IMR-90 (cell line): Measurements from ENCODE around the gene VAMP4. TPM values are rescaled to one million over a fixed set of nuclear protein-coding genes. Genes with fewer than 3 reads are reported as not detected.

Experiments used
- ATAC-seq: fragments of 200-7000 bp; cut with Tn5 transposase; 2 replicates; pipeline ENCODE4 v1.9.1; 2020; ENCODE audit warnings: low read depth, mild to moderate bottlenecking, moderate library complexity
- BruUV-seq: library from RNA; stranded (reverse); fragments of 400-500 nt; replicated peaks from 2 replicates; lab custom pipeline; 2021; lab: Mats Ljungman, UMichigan
- CTCF ChIA-PET: fragments of 300-600 bp; formaldehyde crosslinking; extraction: SDS; loops from one replicate; lab custom pipeline; 2021; ENCODE audit warnings: antibody characterized with exemption; lab: Yijun Ruan, JAX
- POLR2A ChIA-PET: fragments of 300-600 bp; sonication (Branson Sonifier 250); formaldehyde crosslinking; loops from one replicate; lab custom pipeline; 2022; ENCODE audit warnings: antibody characterized with exemption; ENCODE audit not compliant: unreplicated experiment; lab: Charles Lee
- DNase-seq: peaks from one replicate; pipeline ENCODE4 v3.0.0; 2013
- H2AFZ ChIP-seq: replicated peaks from 2 replicates; pipeline ENCODE3; 2013; ENCODE audit warnings: low read length, mild to moderate bottlenecking; ENCODE audit not compliant: poor library complexity
- H2AK5ac ChIP-seq: 2 replicates; pipeline ENCODE4 v1.6.1; 2013; ENCODE audit warnings: low read depth, low read length, inconsistent platforms
- H2AK9ac ChIP-seq: replicated peaks from 2 replicates; pipeline ENCODE3; 2013; ENCODE audit warnings: mild to moderate bottlenecking, low read depth, low read length, moderate library complexity; ENCODE audit not compliant: poor library complexity
- H2BK120ac ChIP-seq: 2 replicates; pipeline ENCODE4 v1.6.1; 2013; ENCODE audit warnings: low read depth, low read length, inconsistent platforms
- H2BK15ac ChIP-seq: 3 replicates; pipeline ENCODE4 v1.6.1; 2013; ENCODE audit warnings: low read depth, low read length, inconsistent platforms
- H2BK20ac ChIP-seq: 2 replicates; pipeline ENCODE4 v1.6.1; 2013; ENCODE audit warnings: low read depth, mild to moderate bottlenecking, inconsistent platforms, low read length, moderate library complexity
- H2BK5ac ChIP-seq: 2 replicates; pipeline ENCODE4 v1.6.1; 2013; ENCODE audit warnings: mild to moderate bottlenecking, low read depth, low read length, inconsistent platforms; ENCODE audit not compliant: poor library complexity, severe bottlenecking
- H3K14ac ChIP-seq: replicated peaks from 2 replicates; pipeline ENCODE4 v1.6.1; 2013; ENCODE audit warnings: low read depth, low read length, inconsistent platforms
- H3K18ac ChIP-seq: 2 replicates; pipeline ENCODE4 v1.6.1; 2013; ENCODE audit warnings: low read depth, low read length, control low read depth
- H3K23ac ChIP-seq: 2 replicates; pipeline ENCODE4 v1.6.1; 2013; ENCODE audit warnings: low read depth, low read length, inconsistent platforms
- H3K27ac ChIP-seq: 2 replicates; pipeline ENCODE4 v1.5.1; 2013; ENCODE audit warnings: mild to moderate bottlenecking, control low read depth, low read length; ENCODE audit not compliant: insufficient read depth
- H3K27me3 ChIP-seq: 2 replicates; pipeline ENCODE4 v1.6.1; 2013; ENCODE audit warnings: low read length; ENCODE audit not compliant: control insufficient read depth, insufficient read depth
- H3K36me3 ChIP-seq: 2 replicates; pipeline ENCODE4 v1.6.1; 2013; ENCODE audit warnings: low read length, mixed read lengths; ENCODE audit not compliant: control insufficient read depth, insufficient read depth
- H3K4ac ChIP-seq: 2 replicates; pipeline ENCODE4 v1.6.1; 2013; ENCODE audit warnings: low read depth, low read length, inconsistent platforms
- H3K4me1 ChIP-seq: 2 replicates; pipeline ENCODE4 v1.6.1; 2013; ENCODE audit warnings: low read length, mixed read lengths; ENCODE audit not compliant: control insufficient read depth, insufficient read depth
- H3K4me2 ChIP-seq: 2 replicates; pipeline ENCODE4 v1.6.1; 2013; ENCODE audit warnings: low read depth, mild to moderate bottlenecking, control low read depth, low read length, moderate library complexity
- H3K4me3 ChIP-seq: 2 replicates; pipeline ENCODE4 v1.5.1; 2013; ENCODE audit warnings: low read depth, mild to moderate bottlenecking, control low read depth, low read length, moderate library complexity; ENCODE audit not compliant: insufficient read depth
- H3K56ac ChIP-seq: 2 replicates; pipeline ENCODE4 v1.6.1; 2013; ENCODE audit warnings: low read length, inconsistent platforms; ENCODE audit not compliant: insufficient read depth; ENCODE audit errors: extremely low read depth
- H3K79me1 ChIP-seq, 2 experiments: 2 replicates each; pipeline ENCODE4 v1.6.1; 2013; ENCODE audit warnings: low read length in 2 of 2, inconsistent platforms in 1 of 2, low read depth in 1 of 2
- H3K9ac ChIP-seq: 2 replicates; pipeline ENCODE4 v1.6.1; 2013; ENCODE audit warnings: low read depth, low read length, control low read depth
- H3K9me1 ChIP-seq: 2 replicates; pipeline ENCODE4 v1.6.1; 2013; ENCODE audit warnings: low read length, inconsistent platforms; ENCODE audit not compliant: insufficient read depth
- H3K9me3 ChIP-seq: 2 replicates; pipeline ENCODE4 v1.6.1; 2013; ENCODE audit warnings: low read length; ENCODE audit not compliant: control insufficient read depth, insufficient read depth
- H4K20me1 ChIP-seq: 2 replicates; pipeline ENCODE4 v1.6.1; 2013; ENCODE audit warnings: low read length, inconsistent platforms; ENCODE audit not compliant: insufficient read depth
- H4K5ac ChIP-seq: 2 replicates; pipeline ENCODE4 v1.6.1; 2013; ENCODE audit warnings: mild to moderate bottlenecking, low read depth, low read length, control low read depth
- H4K8ac ChIP-seq, 2 experiments: 2 replicates each; pipeline ENCODE4 v1.6.1; 2013; ENCODE audit warnings: low read depth in 2 of 2, low read length in 2 of 2, control low read depth in 1 of 2, inconsistent platforms in 1 of 2
- H4K91ac ChIP-seq: 2 replicates; pipeline ENCODE4 v1.6.1; 2013; ENCODE audit warnings: low read depth, low read length, inconsistent platforms; ENCODE audit not compliant: insufficient read depth
- BHLHE40 ChIP-seq: fragments of 150-350 bp; IDR thresholded peaks from 2 replicates; pipeline ENCODE4 v1.6.1; 2016; ENCODE audit warnings: mild to moderate bottlenecking, low read depth, low read length
- CEBPB ChIP-seq: IDR thresholded peaks from 2 replicates; pipeline ENCODE4 v1.6.1; 2012; ENCODE audit warnings: low read depth, low read length, improper control_type of control experiment
- CHD1 ChIP-seq: IDR thresholded peaks from 2 replicates; pipeline ENCODE4 v1.6.1; 2012; ENCODE audit warnings: low read depth, low read length, improper control_type of control experiment
- FOS ChIP-seq: fragments of 150-350 bp; IDR thresholded peaks from 2 replicates; pipeline ENCODE4 v1.6.1; 2016; ENCODE audit warnings: low read depth, low read length
- MAFK ChIP-seq: IDR thresholded peaks from 2 replicates; pipeline ENCODE4 v1.6.1; 2012; ENCODE audit warnings: low read depth, low read length, improper control_type of control experiment
- MAZ ChIP-seq: IDR thresholded peaks from 2 replicates; pipeline ENCODE4 v1.6.1; 2012; ENCODE audit warnings: low read depth, mild to moderate bottlenecking, low read length, improper control_type of control experiment, moderate library complexity, borderline replicate concordance
- MXI1 ChIP-seq: IDR thresholded peaks from 2 replicates; pipeline ENCODE4 v1.6.1; 2012; ENCODE audit warnings: low read depth, mild to moderate bottlenecking, low read length, moderate library complexity, borderline replicate concordance
- POLR2A ChIP-seq: IDR thresholded peaks from 2 replicates; pipeline ENCODE4 v1.6.1; 2012; ENCODE audit warnings: mild to moderate bottlenecking, low read depth, low read length
- RAD21 ChIP-seq: IDR thresholded peaks from 2 replicates; pipeline ENCODE4 v1.6.1; 2012; ENCODE audit warnings: low read length, improper control_type of control experiment
- RCOR1 ChIP-seq: IDR thresholded peaks from 2 replicates; pipeline ENCODE4 v1.6.1; 2012; ENCODE audit warnings: mild to moderate bottlenecking, low read length, improper control_type of control experiment; ENCODE audit not compliant: insufficient replicate concordance
- RFX5 ChIP-seq: IDR thresholded peaks from 2 replicates; pipeline ENCODE4 v1.8.0; 2012; ENCODE audit warnings: low read depth, mild to moderate bottlenecking, low read length, moderate library complexity
- SMC3 ChIP-seq: fragments of 150-350 bp; IDR thresholded peaks from 2 replicates; pipeline ENCODE4 v1.6.1; 2016; ENCODE audit warnings: low read depth, mild to moderate bottlenecking, antibody characterized with exemption, low read length, moderate library complexity
- WGBS, 2 experiments: methylation state at CpG; one replicate each; pipeline versions ENCODE4 v1.1.5 to v1.1.7; 2013; ENCODE audit warnings: missing lambda C conversion rate in 2 of 2; ENCODE audit not compliant: insufficient read length in 1 of 2; ENCODE audit errors: extremely low coverage in 2 of 2; 5-methylcytosine and 5-hydroxymethylcytosine counted together
- dilution Hi-C: fragments of 300-500 bp; cut with HindIII; formaldehyde crosslinking; loops from one replicate; pipeline ENCODE4 v1.14.3; 2018; ENCODE audit warnings: low sequenced_read_pairs; ENCODE audit not compliant: unreplicated experiment
- in situ Hi-C: fragments of 300-500 bp; cut with MboI; formaldehyde crosslinking; loops from 3 replicates; pipeline ENCODE4 v1.14.3; 2019; ENCODE audit warnings: low sequenced_read_pairs, inconsistent platforms, mixed read lengths
- intact Hi-C: fragments of 100-400 bp; cut with micrococcal nuclease; formaldehyde crosslinking; loops from 2 replicates; pipeline ENCODE4 v1.10.0; 2022
- polyA plus RNA-seq, 3 experiments: library from polyadenylated mRNA; depleted of rRNA; stranded (reverse); fragments of >200 nt; gene quantifications; 2 replicates each; pipeline ENCODE4 v1.2.3, GENCODE V29; 2012; ENCODE audit warnings: low replicate concordance in 1 of 3
- total RNA-seq: library from RNA; depleted of rRNA; stranded (reverse); fragments of >200 nt; gene quantifications from 2 replicates; pipeline ENCODE4 v1.2.3, GENCODE V29; 2012
- TF ChIP-seq, protein P1 (sequence below): fragments of 150-350 bp; IDR thresholded peaks from 2 replicates; pipeline ENCODE4 v1.6.1; 2016; ENCODE audit warnings: low read depth, mild to moderate bottlenecking, low read length, moderate library complexity, borderline replicate concordance
- TF ChIP-seq, protein P2 (sequence below): fragments of 150-350 bp; IDR thresholded peaks from 2 replicates; pipeline ENCODE4 v1.6.1; 2017; ENCODE audit warnings: mild to moderate bottlenecking, antibody characterized with exemption, low read length, low read depth

VAMP4 gene
- total and polyA plus RNA-seq, 2 of the 4 experiments (the other 2 are of a cell fraction), result 3.4 to 5.4 TPM

DNA sequence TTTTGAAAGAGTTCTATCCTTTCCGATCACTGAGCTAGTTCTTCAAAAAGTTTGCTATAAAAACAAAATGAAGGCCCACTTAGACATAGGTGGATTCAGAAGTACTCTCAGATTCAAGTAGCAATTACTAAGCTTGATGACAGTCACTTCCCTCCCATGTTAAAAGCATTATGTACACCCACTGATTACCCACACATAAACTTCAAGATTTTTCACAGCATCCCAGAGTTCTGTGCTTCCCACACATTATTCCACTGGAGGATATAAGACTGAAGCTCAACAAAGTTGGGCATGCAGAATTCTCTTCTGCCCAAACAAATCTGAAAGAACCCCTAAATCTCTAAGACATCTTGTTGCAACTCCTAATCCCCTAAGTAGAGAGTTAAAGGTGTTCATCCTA is 29.5 kb downstream of the VAMP4 start:
- peaks cover 6% of the 10 kb centered on the region for H3K4me1 ChIP-seq
- no peak overlapping the region for H3K27ac ChIP-seq
- no CpG with 5 or more reads among the region's 1 CpG for whole genome bisulfite sequencing, 2 experiments
- H3K18ac ChIP-seq, result no peak overlapping the region
- H3K56ac ChIP-seq, result no peak overlapping the region
- no peak overlapping the region for H4K8ac ChIP-seq
- DNase-seq (no peak), ATAC-seq (no peak)
- dilution Hi-C loops, result no loop called here
- H2BK20ac ChIP-seq, result no peak overlapping the region
- H2AFZ ChIP-seq, result no peak overlapping the region
- intact Hi-C loops, result no loop called here
- H3K4me3 ChIP-seq, result no peak overlapping the region
- H2BK120ac ChIP-seq, result no peak overlapping the region
- H3K9ac ChIP-seq, result no peak overlapping the region
- H3K23ac ChIP-seq, result no peak overlapping the region
- no peaks in the 10 kb centered on the region for H3K9me3 ChIP-seq
- in situ Hi-C loops, result no loop called here
- H3K14ac ChIP-seq, result no peak overlapping the region
- no peaks in the 10 kb centered on the region for H3K27me3 ChIP-seq
- H3K36me3 ChIP-seq, result peaks cover 12% of the 10 kb centered on the region
- TF ChIP-seq CHD1 (no peak), RFX5 (no peak), RAD21 (no peak), MAFK (no peak), MXI1 (no peak), CEBPB (no peak), BHLHE40 (no peak), MAZ (no peak), SMC3 (no peak), POLR2A (no peak), RCOR1 (no peak), FOS (no peak)
- TF ChIP-seq, protein P1, sequence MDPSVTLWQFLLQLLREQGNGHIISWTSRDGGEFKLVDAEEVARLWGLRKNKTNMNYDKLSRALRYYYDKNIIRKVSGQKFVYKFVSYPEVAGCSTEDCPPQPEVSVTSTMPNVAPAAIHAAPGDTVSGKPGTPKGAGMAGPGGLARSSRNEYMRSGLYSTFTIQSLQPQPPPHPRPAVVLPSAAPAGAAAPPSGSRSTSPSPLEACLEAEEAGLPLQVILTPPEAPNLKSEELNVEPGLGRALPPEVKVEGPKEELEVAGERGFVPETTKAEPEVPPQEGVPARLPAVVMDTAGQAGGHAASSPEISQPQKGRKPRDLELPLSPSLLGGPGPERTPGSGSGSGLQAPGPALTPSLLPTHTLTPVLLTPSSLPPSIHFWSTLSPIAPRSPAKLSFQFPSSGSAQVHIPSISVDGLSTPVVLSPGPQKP, result no peak
- TF ChIP-seq, protein P2, sequence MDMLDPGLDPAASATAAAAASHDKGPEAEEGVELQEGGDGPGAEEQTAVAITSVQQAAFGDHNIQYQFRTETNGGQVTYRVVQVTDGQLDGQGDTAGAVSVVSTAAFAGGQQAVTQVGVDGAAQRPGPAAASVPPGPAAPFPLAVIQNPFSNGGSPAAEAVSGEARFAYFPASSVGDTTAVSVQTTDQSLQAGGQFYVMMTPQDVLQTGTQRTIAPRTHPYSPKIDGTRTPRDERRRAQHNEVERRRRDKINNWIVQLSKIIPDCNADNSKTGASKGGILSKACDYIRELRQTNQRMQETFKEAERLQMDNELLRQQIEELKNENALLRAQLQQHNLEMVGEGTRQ, result no peak
- no peak overlapping the region for H2BK5ac ChIP-seq
- no peak overlapping the region for H2AK9ac ChIP-seq
- H3K9me1 ChIP-seq, result peaks cover under 1% of the 10 kb centered on the region; the same call in 1 of the 2 replicates
- no peak overlapping the region for H3K4ac ChIP-seq
- no peaks in the 10 kb centered on the region; the same call in 1 of the 2 replicates for H4K20me1 ChIP-seq
- H4K91ac ChIP-seq, result no peak overlapping the region
- no peak overlapping the region for H2BK15ac ChIP-seq
- H4K5ac ChIP-seq, result no peak overlapping the region
- CTCF ChIA-PET, result interaction anchor here (0.7 to 2.1 kb wide), 2 partner anchors 58 to 271 kb away, joined by 3 to 9 read pairs; no protein-coding TSS in a partner anchor
- H3K79me1 ChIP-seq, result peaks cover 0 to 10% of the 10 kb centered on the region in 2 experiments; a peak in 1 of 4 replicates
- H2AK5ac ChIP-seq, result no peak overlapping the region
- BruUV-seq, result no TSS peak
- POLR2A ChIA-PET, result no interaction called here
- no peak overlapping the region for H3K4me2 ChIP-seq
